Pancreas (tissue), 10 donors: ENCODE results near the gene PTPRD. TPM values are rescaled to one million over a fixed set of nuclear protein-coding genes. Genes with fewer than 3 reads are reported as not detected.

Experiments
- ATAC-seq, 4 donors: fragments of 200-7000 bp; cut with Tn5 transposase; one replicate each; pipeline versions ENCODE4 v1.8.0 to v1.9.1; 2020; ENCODE audit warnings: mild to moderate bottlenecking in 4 of 4, moderate library complexity in 4 of 4
- DNase-seq, 6 donors: peaks; one replicate each; pipeline ENCODE4 v3.0.0-alpha.2; 2020
- FAIRE-seq: peaks from 2 replicates; lab custom pipeline; 2012; peaks lifted over from hg19 to GRCh38; lab: Jason Lieb, UNC
- H3K27ac ChIP-seq, 4 donors: fragments of 200-600 bp; sonication (generic); 1 replicate in 3 of 4; 2 replicates in 1 of 4; pipeline versions ENCODE4 v1.5.0 to v1.8.0; 2020
- H3K27me3 ChIP-seq, 4 donors: fragments of 200-600 bp; one replicate each; pipeline ENCODE4 v1.8.0; 2021
- H3K36me3 ChIP-seq, 3 donors: fragments of 200-600 bp; sonication (generic) in 1 of 3; one replicate each; pipeline versions ENCODE4 v1.5.0 to v1.8.0; 2020 to 2021
- H3K4me1 ChIP-seq, 3 donors: fragments of 200-600 bp; one replicate each; pipeline ENCODE4 v1.8.0; 2021
- H3K4me3 ChIP-seq, 4 donors: fragments of 200-600 bp; sonication (generic) in 2 of 4; one replicate each; pipeline versions ENCODE4 v1.5.0 to v1.8.0; 2020 to 2021
- H3K9me3 ChIP-seq, 4 donors: fragments of 200-600 bp; one replicate each; pipeline ENCODE4 v1.8.0; 2021
- WGBS, 2 donors: extraction: QIAGEN DNeasy Blood & Tissue Kit; methylation state at CpG; one replicate each; pipeline ENCODE4 v1.1.7; 2013; 5-methylcytosine and 5-hydroxymethylcytosine counted together
- intact Hi-C, 3 donors: fragments of 100-400 bp; cut with DNase I; formaldehyde crosslinking; loops; one replicate each; pipeline versions ENCODE4 v1.11.1 to v1.14.2; 2022
- polyA plus RNA-seq, 2 donors: library from polyadenylated mRNA; stranded (reverse); fragments of 200-250 nt; gene quantifications; one replicate each; pipeline ENCODE4 v1.2.3, GENCODE V29; 2013
- total RNA-seq, 6 donors: library from RNA; stranded (reverse); fragmentation: NEBNext Ultra II Directional in 4 of 6; extraction: Animal tissue kit (Norgen Biotek cat#: 25700) in 4 of 6; gene quantifications; one replicate each; pipeline versions ENCODE4 v1.2.1 to v1.2.4, GENCODE V29; 2021 to 2023
- TF ChIP-seq, protein P1 (sequence below), 4 donors: fragments of 200-600 bp; sonication (generic) in 3 of 4; IDR thresholded peaks; one replicate each; pipeline versions ENCODE4 v1.5.0 to v1.8.0; 2021; ENCODE audit warnings: antibody characterized with exemption in 4 of 4
- donor health status: healthy with polysubstance abuse.
- donor health status: DM: no; HTN: no; CAD: no; lungs with moderate emphysema.
- donor health status: DM: no; HTN: no; CAD: no.
- donor health status: control.
- donor health status: control.
- donor health status: Bipolar disorder and iron deficiency.
- donor health status: DM: yes; HTN: yes; CAD: no.
- donor health status: DM: no; HTN: no; CAD: no.
- donor health status: DM: no; HTN: no; CAD: no.
- donor health status: DM: yes; HTN: yes; CAD: no.

PTPRD gene
- total and polyA plus RNA-seq, 8 donors: 2.1 to 21.7 (median 5.1) TPM

DNA sequence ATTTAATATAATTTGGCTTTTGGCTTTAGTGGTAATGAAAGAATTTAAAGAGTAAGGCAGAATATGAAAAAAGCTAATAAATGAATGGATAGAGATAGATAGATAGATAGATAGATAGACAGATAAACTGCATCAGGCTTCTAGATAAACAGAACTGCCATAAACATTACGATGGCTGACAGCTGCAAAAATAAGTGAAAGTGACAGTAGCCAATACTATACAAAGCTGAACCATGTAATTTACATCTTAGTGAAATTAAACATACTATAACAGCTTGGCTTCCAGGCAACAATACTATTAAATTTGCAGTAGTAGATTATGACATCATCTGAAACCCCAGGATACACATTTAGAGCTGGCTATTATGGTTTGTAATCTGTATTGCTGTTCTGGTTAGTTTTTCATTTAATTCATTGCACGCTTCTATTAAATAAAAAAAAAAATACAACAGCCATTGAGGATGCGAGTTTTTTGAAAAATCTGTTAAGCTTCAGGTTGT lies 1354.8 kb downstream of the PTPRD start:
- ATAC-seq: no peak
- H3K27ac ChIP-seq: no peak overlapping the region
- H3K4me1 ChIP-seq: no peaks in the 10 kb centered on the region
- no peak for FAIRE-seq
- no peak overlapping the region for H3K4me3 ChIP-seq
- intact Hi-C loops: no loop called here
- TF ChIP-seq, protein P1, sequence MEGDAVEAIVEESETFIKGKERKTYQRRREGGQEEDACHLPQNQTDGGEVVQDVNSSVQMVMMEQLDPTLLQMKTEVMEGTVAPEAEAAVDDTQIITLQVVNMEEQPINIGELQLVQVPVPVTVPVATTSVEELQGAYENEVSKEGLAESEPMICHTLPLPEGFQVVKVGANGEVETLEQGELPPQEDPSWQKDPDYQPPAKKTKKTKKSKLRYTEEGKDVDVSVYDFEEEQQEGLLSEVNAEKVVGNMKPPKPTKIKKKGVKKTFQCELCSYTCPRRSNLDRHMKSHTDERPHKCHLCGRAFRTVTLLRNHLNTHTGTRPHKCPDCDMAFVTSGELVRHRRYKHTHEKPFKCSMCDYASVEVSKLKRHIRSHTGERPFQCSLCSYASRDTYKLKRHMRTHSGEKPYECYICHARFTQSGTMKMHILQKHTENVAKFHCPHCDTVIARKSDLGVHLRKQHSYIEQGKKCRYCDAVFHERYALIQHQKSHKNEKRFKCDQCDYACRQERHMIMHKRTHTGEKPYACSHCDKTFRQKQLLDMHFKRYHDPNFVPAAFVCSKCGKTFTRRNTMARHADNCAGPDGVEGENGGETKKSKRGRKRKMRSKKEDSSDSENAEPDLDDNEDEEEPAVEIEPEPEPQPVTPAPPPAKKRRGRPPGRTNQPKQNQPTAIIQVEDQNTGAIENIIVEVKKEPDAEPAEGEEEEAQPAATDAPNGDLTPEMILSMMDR (IDR thresholded peaks at IDR 0.05): no peak
- WGBS, 2 donors: 53 to 62% methylated on average over 3 of the region's 3 CpGs
- H3K27me3 ChIP-seq: no peaks in the 10 kb centered on the region
- DNase-seq: no peak
- H3K36me3 ChIP-seq: no peaks in the 10 kb centered on the region
- no peaks in the 10 kb centered on the region for H3K9me3 ChIP-seq

DNA sequence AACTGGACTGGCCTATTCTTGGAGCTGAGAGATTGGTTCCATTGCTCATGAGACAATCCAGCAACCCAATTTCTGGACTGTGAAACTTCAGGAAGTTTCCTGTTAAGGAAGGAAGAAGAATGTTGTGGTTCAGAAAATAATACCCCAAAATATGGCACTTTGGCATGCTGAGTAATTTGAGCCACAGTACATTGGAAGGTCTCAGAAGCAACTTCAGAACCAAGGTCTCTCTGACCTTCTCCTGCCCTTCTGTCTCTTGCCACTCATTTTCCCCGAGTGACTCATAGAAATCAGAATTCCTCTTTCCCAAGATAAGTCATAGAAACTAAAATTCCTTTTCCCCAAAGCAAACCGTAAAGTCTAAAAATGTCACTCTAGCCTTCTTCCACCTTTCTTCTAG lies 1366.1 kb downstream of the PTPRD start:
- FAIRE-seq: no peak
- Histone ChIP-seq H3K9me3 (no peaks in the 10 kb centered on the region), H3K36me3 (no peaks in the 10 kb centered on the region), H3K27me3 (no peaks in the 10 kb centered on the region), H3K4me1 (no peaks in the 10 kb centered on the region), H3K27ac (no peak overlapping the region), H3K4me3 (no peak overlapping the region)
- no peak for ATAC-seq
- DNase-seq: no peak
- intact Hi-C loops: loop anchor here in 1 of 3 donors (10.0 kb wide), 1 partner anchor 48 kb away; no protein-coding TSS in a partner anchor
- TF ChIP-seq, protein P1 (IDR thresholded peaks at IDR 0.05): no peak
- 55 to 61% methylated on average over 2 of the region's 2 CpGs for whole genome bisulfite sequencing, 2 donors

DNA sequence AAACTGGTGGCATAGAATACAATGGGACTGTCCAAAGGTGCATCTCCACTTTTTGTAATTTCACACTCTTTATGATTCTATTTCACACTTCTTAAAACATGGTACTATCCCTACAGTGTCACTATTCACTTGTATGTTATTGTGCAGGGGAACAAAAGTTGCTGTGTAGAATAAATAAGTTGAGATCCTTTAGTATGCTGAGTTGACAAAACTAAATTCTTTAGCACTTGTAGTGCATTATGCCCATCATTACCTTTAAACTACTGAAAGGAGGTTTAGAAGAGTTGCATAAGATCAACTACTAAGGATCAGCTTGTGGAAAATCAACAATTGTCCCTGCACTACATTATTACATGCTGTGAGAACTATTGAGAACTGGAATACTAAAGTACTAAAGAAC lies 1380.9 kb downstream of the PTPRD start:
- no peaks in the 10 kb centered on the region for H3K4me1 ChIP-seq
- ATAC-seq (no peak), DNase-seq (no peak), FAIRE-seq (no peak)
- H3K36me3 ChIP-seq: no peaks in the 10 kb centered on the region
- TF ChIP-seq, protein P1 (IDR thresholded peaks at IDR 0.05): no peak
- H3K27ac ChIP-seq: no peak overlapping the region
- no peaks in the 10 kb centered on the region for H3K27me3 ChIP-seq
- intact Hi-C loops: no loop called here
- H3K9me3 ChIP-seq: no peaks in the 10 kb centered on the region
- no peak overlapping the region for H3K4me3 ChIP-seq

DNA sequence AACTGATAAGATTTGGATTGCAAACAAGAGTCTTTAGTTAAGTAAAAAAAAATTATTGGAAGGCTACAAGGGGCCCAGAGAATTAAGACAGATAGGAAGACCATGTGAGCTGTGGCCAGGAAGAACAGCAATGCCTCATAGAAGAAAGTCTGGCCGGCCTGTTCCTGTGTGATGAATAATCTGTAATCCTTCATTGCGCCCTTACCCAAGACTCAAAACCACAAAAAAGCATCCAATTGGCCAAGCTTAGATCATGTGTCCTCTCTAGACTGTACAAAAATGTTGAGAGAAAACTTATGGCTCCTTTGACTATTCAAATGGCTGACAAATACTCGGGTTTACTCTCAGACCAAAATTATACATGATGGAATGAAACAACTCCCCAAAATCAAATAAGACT lies 1383.5 kb downstream of the PTPRD start:
- Histone ChIP-seq H3K27me3 (no peaks in the 10 kb centered on the region), H3K4me1 (no peaks in the 10 kb centered on the region), H3K4me3 (no peak overlapping the region), H3K36me3 (no peaks in the 10 kb centered on the region), H3K9me3 (no peaks in the 10 kb centered on the region), H3K27ac (no peak overlapping the region)
- intact Hi-C loops: no loop called here
- DNase-seq (no peak), FAIRE-seq (no peak), ATAC-seq (no peak)
- WGBS, 2 donors: 54 to 80% methylated on average over 3 of the region's 3 CpGs
- TF ChIP-seq, protein P1 (IDR thresholded peaks at IDR 0.05): no peak

DNA sequence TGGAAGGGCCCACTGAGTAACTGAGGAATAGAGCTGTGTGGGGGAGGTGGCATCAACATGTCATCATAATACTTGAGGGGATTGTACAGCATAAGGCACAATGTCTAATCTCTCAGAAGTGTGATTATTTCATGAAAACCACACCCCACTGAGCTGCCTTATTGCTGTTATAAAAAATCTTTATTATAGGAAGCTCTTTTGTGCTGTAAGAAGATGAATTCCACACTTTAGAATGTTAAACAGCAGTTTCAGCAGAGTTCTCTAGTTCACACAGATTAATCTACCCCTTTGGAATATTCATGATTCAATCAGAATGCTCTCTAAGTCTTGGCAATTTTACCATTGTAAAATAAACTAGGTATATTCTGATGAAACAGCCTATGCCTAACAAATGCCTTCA lies 1389.6 kb downstream of the PTPRD start:
- intact Hi-C loops: no loop called here

More for the DNA sequence above, 1389.6 kb downstream of the PTPRD start:
- Histone ChIP-seq H3K9me3 (no peaks in the 10 kb centered on the region), H3K4me1 (no peaks in the 10 kb centered on the region), H3K36me3 (no peaks in the 10 kb centered on the region), H3K27me3 (no peaks in the 10 kb centered on the region), H3K27ac (no peak overlapping the region), H3K4me3 (no peak overlapping the region)
- ATAC-seq: no peak
- TF ChIP-seq, protein P1 (IDR thresholded peaks at IDR 0.05): no peak
- no peak for DNase-seq
- no peak for FAIRE-seq
